K562 (cell line): ENCODE results near the gene GFI1B.

Experiments
- BRCA1 ChIP-seq, 2 experiments: fragments of 450-650 bp in 1 of 2; sonication (generic) in 1 of 2; formaldehyde crosslinking in 1 of 2; IDR thresholded peaks; 2 replicates each; pipeline versions ENCODE4 v1.5.0 to v1.6.1; 2017 to 2020; ENCODE audit warnings: mild to moderate bottlenecking in 1 of 2, missing genetic modification reagents in 1 of 2
- ELF1 ChIP-seq: fragments of 200-800 bp; sonication (Bioruptor generic); IDR thresholded peaks from 2 replicates; pipeline ENCODE4 v1.6.1; 2016; ENCODE audit warnings: missing genetic modification characterization, missing compliant biosample characterization
- EZH2 ChIP-seq: IDR thresholded peaks from 2 replicates; pipeline ENCODE4 v1.6.1; 2012; ENCODE audit warnings: low read depth, mild to moderate bottlenecking, inconsistent platforms, low read length, borderline replicate concordance
- FOXJ2 ChIP-seq: fragments of 200-800 bp; sonication (Bioruptor generic); IDR thresholded peaks from 2 replicates; pipeline ENCODE4 v1.6.1; 2016; ENCODE audit warnings: missing genetic modification characterization, missing compliant biosample characterization
- GABPA ChIP-seq: fragments of 200-800 bp; sonication (Bioruptor generic); conservative IDR thresholded peaks from 2 replicates; pipeline ENCODE4 v1.6.1; 2016; ENCODE audit warnings: low read depth, missing genetic modification characterization, missing compliant biosample characterization
- GATA2 ChIP-seq: sonication (generic); formaldehyde crosslinking; IDR thresholded peaks from 2 replicates; pipeline ENCODE4 v1.4.0; 2020; ENCODE audit warnings: mild to moderate bottlenecking, missing genetic modification reagents
- KAT2B ChIP-seq: IDR thresholded peaks from one replicate; pipeline ENCODE4 v1.6.1; 2012; ENCODE audit warnings: low read depth, mild to moderate bottlenecking, control low read depth, inconsistent platforms, low read length, moderate library complexity
- MYC ChIP-seq, 2 experiments: fragments of 250-450 bp in 1 of 2; sonication (Bioruptor Pico) in 1 of 2; IDR thresholded peaks; 2 replicates each; pipeline versions ENCODE4 v1.5.1 to v1.6.1; 2012 to 2021; ENCODE audit warnings: low read depth in 2 of 2, borderline replicate concordance in 1 of 2, improper control_type of control experiment in 1 of 2, low read length in 1 of 2, mild to moderate bottlenecking in 1 of 2, moderate library complexity in 1 of 2
- NFRKB ChIP-seq: fragments of 450-650 bp; IDR thresholded peaks from 2 replicates; pipeline ENCODE4 v1.6.1; 2016; ENCODE audit warnings: low read depth
- RUNX1 ChIP-seq: sonication (generic); IDR thresholded peaks from 2 replicates; pipeline ENCODE4 v1.6.1; 2016; ENCODE audit warnings: antibody characterized with exemption, low read depth
- XRCC4 ChIP-seq: IDR thresholded peaks from one replicate; pipeline ENCODE4 v1.6.1; 2011; ENCODE audit not compliant: insufficient read depth, insufficient read length; ENCODE audit errors: extremely low read depth
- ZSCAN29 ChIP-seq: fragments of 450-650 bp; IDR thresholded peaks from 2 replicates; pipeline ENCODE4 v1.6.1; 2017
- TF ChIP-seq, protein P1 (sequence below), 3 experiments: IDR thresholded peaks in 2 of 3; conservative IDR thresholded peaks in 1 of 3; 2 replicates each; pipeline ENCODE4 v1.5.1; 2011 to 2012; ENCODE audit warnings: low read length in 3 of 3, mild to moderate bottlenecking in 3 of 3, control low read depth in 2 of 3, improper control_type of control experiment in 1 of 3, inconsistent platforms in 1 of 3, low read depth in 1 of 3, mixed read lengths in 1 of 3, moderate library complexity in 1 of 3; ENCODE audit not compliant: insufficient read depth in 2 of 3

DNA sequence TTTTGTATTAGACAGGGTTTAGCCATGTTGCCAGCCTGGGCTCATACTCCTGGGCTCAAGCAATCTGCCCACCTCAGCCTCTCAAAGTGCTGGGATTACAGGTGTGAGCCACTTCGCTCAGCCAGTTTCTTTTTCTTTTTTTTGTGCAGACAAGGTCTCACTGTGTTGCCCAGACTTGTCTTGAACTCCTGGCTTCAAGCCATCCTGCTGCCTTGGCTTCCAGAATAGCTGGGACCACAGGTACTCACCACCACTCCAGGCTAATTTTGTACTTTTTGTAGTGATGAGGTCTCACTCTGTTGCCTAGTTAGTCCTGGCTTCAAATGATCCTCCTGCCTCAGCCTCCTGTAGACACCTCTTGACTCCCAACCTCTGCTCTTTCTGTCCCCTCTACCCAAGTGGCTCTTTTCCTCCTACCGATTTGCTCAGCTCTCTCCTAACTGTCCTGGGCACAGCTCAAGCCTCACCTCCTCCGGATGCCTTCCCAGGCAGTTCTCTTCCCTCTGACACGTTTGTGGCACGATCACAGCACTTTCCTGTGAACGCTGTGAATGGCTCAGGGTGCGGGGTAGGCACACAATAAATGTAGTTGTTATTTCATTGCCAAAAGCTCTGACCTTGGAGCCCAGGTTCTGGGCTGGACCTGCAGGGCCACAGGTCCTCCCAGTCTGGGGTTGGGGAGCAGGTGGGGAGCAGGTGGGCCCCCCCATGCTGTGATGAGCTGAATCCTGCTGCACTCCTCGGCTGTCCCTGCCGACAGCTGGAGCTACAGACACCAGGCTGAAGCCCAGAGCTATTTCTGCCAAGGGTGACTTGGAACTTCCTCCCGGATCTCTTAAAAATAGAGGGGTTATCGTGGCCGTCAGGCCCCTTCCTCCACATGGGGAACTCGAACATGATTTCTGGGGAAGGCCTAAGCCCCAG, 23.9 kb downstream of the GFI1B start:
- TF ChIP-seq GABPA (tag) = no peak
- no peak for TF ChIP-seq BRCA1 (IDR thresholded peaks at IDR 0.05)
- no peak for TF ChIP-seq BRCA1 (CRISPR knock-in tag; IDR thresholded peaks at IDR 0.05)
- TF ChIP-seq FOXJ2 = no peak
- TF ChIP-seq, protein P1, sequence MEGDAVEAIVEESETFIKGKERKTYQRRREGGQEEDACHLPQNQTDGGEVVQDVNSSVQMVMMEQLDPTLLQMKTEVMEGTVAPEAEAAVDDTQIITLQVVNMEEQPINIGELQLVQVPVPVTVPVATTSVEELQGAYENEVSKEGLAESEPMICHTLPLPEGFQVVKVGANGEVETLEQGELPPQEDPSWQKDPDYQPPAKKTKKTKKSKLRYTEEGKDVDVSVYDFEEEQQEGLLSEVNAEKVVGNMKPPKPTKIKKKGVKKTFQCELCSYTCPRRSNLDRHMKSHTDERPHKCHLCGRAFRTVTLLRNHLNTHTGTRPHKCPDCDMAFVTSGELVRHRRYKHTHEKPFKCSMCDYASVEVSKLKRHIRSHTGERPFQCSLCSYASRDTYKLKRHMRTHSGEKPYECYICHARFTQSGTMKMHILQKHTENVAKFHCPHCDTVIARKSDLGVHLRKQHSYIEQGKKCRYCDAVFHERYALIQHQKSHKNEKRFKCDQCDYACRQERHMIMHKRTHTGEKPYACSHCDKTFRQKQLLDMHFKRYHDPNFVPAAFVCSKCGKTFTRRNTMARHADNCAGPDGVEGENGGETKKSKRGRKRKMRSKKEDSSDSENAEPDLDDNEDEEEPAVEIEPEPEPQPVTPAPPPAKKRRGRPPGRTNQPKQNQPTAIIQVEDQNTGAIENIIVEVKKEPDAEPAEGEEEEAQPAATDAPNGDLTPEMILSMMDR (IDR thresholded peaks at IDR 0.05 in 2 of 3, conservative IDR thresholded peaks at IDR 0.05 in 1 of 3; ENCODE audit: insufficient read depth in 2 of 3, low read depth in 1 of 3, low read length in 3 of 3) = no peak
- TF ChIP-seq ZSCAN29 = no peak
- no peak for TF ChIP-seq XRCC4
- TF ChIP-seq NFRKB = no peak
- TF ChIP-seq KAT2B = no peak
- TF ChIP-seq GATA2 (CRISPR knock-in tag) = no peak
- no peak for TF ChIP-seq EZH2
- no peak for TF ChIP-seq RUNX1
- no peak for TF ChIP-seq MYC (IDR thresholded peaks at IDR 0.05; ENCODE audit: low read depth, low read length)
- TF ChIP-seq MYC (CRISPR knock-in tag; IDR thresholded peaks at IDR 0.05; ENCODE audit: borderline replicate concordance, low read depth) = no peak
- TF ChIP-seq ELF1 (tag) = no peak
